Activated CD8-positive, alpha-beta memory T cell treated with anti-CD3 and anti-CD28 coated beads, Interleukin-2, amount 50 U/mL, for 1 hour (primary cell): Measurements from ENCODE around the gene PITHD1.
"Not testable (repeated sequence)": the region's sequence is repeated elsewhere in the genome, so short reads cannot be mapped to it uniquely, and the experiment has no call there.

Experiments
- DNase-seq: peaks from one replicate; pipeline ENCODE4 v3.0.0-alpha.2; 2020; ENCODE audit errors: extremely low read depth

The PITHD1 gene

DNA sequence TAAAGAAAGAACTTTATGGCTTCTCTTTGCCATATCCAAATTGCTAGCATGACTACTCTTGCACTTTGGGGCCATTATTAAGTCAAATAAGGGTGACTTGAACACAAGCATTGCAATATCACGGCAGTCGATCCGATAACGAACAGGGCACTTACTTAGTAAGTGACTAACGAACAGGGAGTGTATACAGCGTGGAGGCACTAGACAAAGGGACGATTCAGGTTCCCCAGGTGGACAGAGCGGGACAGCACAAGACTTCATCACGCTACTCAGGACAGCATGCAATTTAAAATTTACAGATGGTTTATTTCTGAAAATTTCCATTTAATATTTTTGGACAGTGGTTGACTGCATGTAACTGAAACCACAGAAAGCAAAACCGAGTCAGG lies 5.4 kb upstream of the PITHD1 start:
- DNase-seq, result no peak

- no peak for DNase-seq
Observed at GRCh38 chr1:23774174-23774880, 3.9 kb upstream of the PITHD1 start.

GRCh38 chr1:23776217-23776616 lies 2.0 kb upstream of the PITHD1 start:
- DNase-seq, result no peak

DNA sequence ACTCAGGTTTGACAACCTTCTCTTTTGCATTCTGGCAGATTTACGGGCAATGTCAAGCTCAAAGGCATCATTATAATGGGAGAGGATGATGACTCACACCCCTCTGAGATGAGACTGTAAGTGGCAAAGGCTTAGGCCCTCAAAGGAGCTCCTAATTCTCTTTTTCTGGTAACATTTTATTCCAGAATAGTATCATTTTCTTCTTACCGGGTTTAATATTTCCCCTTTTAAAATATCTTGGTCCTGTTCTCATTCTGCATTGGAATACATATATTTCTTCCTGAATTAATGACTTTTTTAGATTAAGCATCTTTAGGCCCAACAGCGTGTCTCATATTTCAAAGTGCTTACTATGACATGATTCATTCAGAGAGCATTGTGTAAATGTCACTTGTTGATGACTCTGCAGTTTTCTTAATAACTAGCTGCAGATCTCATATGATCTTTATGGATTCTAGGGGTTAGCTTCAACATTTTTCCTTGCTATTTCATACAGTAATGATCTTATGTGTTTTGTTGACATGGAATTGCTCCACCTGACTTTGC lies 1.7 kb downstream of the PITHD1 start:
- no peak for DNase-seq

- not testable (repeated sequence) for DNase-seq
Observed at GRCh38 chr1:23783141-23783540, 4.9 kb downstream of the PITHD1 start.

- DNase-seq, result no peak
Observed at GRCh38 chr1:23784846-23785245, 6.6 kb downstream of the PITHD1 start.

DNA sequence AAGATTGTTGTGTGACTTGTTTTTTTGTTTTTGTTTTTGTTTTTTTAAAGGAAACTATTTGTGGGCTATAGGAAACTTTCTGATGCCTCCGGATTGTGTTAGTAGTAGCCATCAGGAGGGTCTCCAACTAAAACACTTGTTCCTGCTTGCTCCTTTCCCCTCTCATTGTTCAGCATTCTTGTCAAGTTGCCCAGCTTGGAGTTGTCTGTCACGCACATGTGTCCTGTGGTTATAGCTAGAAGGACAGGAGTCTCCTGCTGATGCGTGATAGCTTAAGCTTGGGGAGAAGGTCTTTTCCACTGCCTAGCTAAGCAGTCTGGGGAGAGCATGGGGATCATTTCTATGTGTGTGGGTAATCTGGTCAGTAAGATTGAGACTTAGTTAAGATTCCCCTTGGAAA lies 9.5 kb downstream of the PITHD1 start:
- DNase-seq, result no peak

DNA sequence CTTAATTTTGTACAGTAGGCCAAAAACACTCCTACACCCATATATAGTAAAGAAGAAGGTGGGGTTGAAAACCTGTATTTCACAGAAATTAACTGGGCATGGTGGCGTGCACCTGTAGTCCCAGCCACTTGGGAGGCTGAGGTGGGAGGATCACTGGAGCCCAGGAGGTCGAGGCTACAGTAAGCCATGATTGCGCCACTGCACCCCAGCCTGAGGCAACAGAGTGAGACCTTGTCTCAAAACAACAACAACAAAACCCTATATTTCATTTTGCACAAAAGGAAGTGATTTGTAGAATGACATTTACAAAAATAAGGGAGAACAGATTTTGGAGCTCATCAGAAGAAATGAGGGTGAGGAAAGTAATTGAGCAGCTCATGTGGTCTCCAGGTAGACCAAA lies 10.5 kb downstream of the PITHD1 start:
- DNase-seq, result no peak

- peak; percentile 60 for DNase-seq
Observed at GRCh38 chr1:23790696-23791515, 12.7 kb downstream of the PITHD1 start, which contains the start of gene LYPLA2. LYPLA2 (plus strand) TSS chr1:23791145; CDS start chr1:23792683, 1,538 bp downstream.

- no peak for DNase-seq
Observed at GRCh38 chr1:23791516-23792047, 13.4 kb downstream of the PITHD1 start.

DNA sequence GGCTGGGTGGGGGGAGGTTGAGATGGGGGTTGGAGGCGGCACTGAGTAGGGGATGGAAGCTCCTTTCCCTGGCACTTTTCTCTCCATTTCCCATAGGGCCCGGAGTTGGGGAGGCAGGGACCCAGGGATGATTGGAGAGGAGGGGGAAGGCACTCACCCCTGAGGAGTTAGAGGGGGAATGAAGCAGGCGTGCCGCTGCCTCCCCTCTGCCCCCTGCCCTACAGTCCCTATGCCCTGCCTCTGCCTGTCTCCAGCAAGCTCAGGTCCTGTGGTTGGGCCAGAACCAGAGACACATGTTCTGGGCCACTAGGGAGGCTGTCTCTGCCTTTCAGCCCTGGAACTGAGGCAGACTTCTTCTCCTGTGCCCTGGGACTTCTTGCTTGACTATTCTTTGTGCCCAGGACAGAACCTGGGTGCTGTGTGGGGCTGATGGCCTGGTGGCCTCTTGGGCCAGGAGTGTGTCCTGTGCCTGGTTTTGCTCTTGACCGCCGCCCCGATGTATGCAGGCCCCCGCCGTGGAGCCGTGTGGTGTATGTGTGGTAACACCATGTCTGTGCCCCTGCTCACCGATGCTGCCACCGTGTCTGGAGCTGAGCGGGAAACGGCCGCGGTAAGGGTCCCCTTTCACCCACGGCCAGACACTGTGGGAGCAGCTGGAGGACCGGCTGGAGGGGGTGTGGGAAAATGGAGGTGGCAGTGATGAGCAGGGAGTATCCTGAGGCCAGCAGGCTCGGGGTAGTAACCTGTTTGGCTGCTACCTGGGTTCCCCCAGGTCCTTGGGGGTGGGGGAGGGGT lies 14.1 kb downstream of the PITHD1 start:
- no peak for DNase-seq

DNA sequence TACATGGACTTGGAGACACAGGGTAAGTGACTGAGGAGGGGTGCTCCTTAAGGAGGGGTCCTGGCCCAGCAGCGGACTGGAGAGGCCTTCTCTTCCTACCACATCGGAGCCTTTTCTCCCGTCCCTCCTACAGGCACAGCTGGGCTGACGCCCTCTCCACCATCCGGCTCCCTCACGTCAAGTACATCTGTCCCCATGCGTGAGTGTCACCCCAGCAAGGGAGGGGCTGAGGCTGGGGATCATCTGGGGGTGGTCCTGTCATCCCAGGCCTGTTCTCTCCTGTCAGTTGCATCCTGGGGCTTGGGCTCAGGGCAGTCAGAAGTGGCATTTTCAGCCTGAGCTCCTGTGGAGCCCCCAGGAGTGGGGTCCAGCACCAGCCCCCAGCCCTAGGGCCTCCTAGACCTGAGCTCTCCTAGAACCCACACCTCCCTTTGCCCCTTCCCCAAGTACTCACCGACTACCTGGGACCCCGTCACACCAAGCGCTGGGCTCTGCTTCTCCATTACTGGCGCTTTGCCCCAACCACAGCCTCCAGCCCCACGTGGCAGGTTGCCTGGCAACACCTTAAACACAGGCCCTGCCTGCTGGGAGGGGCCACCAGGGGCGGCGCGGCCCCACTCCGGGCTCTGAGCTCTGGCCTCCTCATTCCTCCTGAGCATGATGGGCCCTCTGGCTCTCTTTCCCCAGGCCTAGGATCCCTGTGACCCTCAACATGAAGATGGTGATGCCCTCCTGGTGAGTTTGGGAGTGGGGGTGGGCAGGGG lies 15.0 kb downstream of the PITHD1 start:
- DNase-seq, result no peak

GRCh38 chr1:23793861-23794731 lies 15.9 kb downstream of the PITHD1 start:
- no peak for DNase-seq

DNA sequence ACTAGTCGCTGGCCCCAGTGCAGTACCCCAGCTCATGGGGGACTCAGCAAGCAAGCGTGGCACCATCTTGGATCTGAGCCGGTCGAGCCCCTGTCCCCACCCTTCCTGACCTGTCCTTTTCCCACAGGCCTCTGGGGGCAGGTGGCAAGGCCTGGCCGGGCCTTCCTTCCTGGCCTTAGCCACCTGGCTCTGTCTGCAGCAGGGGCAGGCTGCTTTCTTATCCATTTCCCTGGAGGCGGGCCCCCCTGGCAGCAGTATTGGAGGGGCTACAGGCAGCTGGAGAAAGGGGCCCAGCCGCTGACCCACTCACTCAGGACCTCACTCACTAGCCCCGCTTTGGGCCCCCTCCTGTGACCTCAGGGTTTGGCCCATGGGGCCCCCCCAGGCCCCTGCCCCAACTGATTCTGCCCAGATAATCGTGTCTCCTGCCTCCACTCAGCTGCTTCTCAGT lies 16.5 kb downstream of the PITHD1 start:
- DNase-seq, result not testable (repeated sequence)

- no peak for DNase-seq
Observed at GRCh38 chr1:23795676-23796465, 17.7 kb downstream of the PITHD1 start.

GRCh38 chr1:23796466-23797271 lies 18.5 kb downstream of the PITHD1 start:
- DNase-seq, result no peak

DNA sequence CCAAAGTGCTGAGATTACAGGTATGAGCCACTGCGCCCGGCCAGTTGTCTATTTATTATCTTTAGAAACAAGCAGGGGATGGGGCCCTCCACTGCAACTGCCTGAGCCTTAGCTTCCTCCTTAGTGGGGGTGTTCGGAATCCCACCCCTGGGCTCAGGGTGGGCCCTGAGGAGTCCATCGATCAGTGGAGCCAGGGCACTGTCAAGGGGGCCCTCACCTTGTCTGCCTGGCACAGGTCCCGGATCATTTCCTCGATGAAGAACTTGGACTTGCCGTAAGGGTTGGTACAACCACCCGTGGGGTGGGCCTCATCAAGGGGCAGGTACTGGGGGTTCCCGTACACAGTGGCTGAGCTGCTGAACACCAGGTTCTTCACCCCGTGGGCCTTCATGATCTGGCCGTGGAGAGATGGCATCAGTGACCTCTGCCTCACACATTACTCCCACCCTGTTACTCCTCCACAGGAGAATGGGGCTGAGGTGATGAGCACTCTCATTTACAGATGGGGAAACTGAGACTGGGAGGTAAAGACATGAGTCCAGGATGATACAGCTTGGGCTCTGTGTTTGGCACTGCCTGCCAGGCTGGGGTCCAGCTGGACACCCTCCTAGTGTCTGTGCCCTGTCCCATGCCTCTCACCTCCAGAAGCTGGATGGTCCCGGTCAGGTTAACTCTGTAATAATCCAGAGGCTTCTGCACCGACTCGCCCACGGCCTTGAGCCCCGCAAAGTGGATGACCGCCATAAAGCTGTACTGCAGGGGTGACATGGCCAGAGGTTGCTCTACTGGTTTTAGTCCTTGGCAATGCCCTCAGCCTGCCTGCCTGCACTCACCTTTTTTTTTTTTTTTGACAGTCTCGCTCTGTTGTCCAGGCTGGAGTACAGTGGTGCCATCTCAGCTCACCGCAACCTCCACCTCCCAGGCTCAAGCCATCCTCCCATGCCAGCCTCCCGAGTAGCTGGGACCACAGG lies 19.5 kb downstream of the PITHD1 start:
- no peak for DNase-seq
